GM21360 (cell line): ENCODE measurements around the gene LRRIQ4.

Experiments
- ATAC-seq: cut with Tn5 transposase; IDR thresholded peaks from one replicate; pipeline ENCODE4 v1.9.1; 2021; ENCODE audit warnings: mild to moderate bottlenecking, moderate library complexity; ENCODE audit not compliant: unreplicated experiment

LRRIQ4 gene

GRCh38 chr3:169812332-169813235, at the start of gene LRRIQ4, which contains the start of gene LRRC34:
Gene LRRIQ4, plus strand, starts transcription at chr3:169812870. Its CDS starts 9,052 bp downstream, at chr3:169821922.
Gene LRRC34, minus strand, starts transcription at chr3:169812904. Its CDS starts 356 bp downstream, at chr3:169812548.
- ATAC-seq, result peak; percentile 55

GRCh38 chr3:169764312-169764881, 48.3 kb upstream of the LRRIQ4 start:
- peak; percentile 38 for ATAC-seq

DNA sequence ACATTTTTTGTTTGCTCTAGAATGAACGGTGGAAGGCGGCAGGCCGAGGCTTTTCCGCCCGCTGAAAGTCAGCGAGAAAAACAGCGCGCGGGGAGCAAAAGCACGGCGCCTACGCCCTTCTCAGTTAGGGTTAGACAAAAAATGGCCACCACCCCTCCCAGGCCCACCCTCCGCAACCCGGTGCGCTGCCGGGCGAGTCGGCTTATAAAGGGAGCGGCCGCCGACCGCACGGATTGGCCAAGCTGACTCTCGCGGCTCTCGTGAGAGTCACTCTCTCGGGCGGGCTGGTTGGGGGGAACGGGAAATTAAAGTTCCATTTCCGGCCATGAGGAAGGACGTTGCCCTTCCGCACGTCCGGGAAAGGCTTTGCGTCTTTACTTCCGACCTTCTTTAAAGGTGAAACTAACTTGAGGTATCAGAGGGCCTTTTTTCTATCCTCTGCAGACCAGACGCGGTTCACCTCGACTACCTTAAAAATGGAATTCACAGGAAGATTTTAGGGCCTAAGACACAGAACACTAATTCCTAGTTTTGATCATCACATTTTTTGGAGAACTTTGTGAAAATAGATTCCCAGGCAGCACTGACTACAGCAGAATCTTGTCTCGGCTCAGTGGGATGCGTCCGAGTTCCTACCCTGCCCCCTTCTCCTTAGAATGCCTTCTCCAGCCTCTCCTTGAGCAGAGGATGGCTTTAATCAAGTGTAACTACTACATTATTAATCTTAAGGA, 47.6 kb upstream of the LRRIQ4 start, which contains the start of gene TERC:
TSS of gene TERC (minus strand) at position 179 of the 731 bp plus-strand sequence.
- ATAC-seq, result peak; percentile 75

DNA sequence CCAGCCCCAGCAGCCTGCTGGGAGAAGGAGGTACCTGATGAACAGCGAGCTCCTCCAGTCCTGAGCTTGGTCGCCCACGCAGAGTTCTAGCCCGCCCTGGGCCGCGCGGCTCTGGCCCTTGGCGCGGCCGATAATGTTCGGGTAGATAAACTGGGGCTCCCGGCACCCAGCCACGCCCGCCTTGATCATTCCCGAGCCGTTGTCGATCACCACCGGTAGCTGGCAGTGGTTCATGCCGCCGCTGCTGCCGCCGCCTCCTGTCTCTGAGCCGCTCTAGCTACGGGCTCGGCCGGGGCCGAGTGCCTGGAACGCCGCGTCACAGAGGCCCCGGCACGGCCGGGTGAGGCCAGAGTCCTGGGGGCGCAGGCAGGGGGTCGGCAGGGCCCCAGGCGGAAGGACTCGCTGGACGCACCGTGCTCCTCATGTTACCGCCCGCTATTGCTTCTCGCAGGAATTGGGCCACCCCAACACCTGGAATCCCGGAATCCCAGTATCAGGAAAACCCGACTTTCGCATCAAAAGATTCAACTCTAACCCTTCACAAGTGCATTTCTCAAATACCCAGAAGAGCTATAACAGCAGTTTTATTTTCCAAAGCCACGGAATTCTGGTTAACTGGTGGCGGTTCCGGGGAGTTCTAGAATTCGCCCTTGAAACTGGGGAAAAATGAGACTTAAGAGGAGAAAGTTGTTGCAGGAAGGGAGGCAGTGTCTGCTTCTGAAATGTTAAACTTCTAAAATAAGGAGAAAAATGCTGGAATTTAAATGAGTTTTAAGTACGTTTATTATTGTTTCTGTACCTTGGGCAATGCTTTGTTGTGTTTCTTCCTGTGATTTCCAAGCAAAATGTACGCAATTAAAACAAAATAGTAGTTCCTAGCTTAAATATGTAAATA, 43.1 kb upstream of the LRRIQ4 start, which contains the start of gene ACTRT3:
TSS of gene ACTRT3 (minus strand) at position 275 of the 895 bp plus-strand sequence. CDS start at position 234, 41 bp downstream.
- peak; percentile 24 for ATAC-seq

DNA sequence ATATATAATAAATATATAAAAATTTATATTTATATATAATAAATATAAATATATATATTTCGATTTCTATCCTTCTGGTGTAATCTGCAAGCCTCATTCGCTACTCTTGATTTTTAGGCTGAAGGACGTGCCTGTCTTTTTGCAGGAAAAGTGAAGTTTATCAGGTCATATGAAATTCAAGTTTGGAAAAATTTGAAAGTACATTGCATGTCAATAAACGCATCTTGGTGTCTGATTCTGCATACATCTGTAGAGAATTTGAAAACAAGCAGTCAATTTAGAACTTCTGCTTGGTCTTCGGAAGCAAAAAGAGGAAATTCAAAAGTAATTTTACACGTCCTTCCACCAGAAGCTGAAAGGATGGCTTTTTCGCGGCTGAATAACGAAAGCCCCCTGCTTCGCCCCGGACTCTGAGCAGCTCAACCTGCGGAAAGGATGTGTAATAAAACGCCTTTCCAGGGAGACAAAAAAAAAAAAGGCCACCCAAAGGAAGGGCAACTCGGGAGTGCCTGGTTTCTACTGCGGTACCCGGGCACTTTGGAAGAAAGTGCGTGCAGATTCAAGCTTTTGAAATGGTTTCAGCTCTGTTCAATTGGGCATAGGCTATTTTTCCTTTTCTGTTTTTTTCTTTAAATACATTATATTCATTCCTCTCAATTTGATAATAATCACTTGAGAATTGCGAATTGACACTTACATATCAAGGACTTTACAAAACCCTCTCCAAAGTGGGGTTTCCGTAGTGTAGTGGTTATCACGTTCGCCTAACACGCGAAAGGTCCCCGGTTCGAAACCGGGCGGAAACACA, 41.0 kb upstream of the LRRIQ4 start:
- no peak for ATAC-seq

DNA sequence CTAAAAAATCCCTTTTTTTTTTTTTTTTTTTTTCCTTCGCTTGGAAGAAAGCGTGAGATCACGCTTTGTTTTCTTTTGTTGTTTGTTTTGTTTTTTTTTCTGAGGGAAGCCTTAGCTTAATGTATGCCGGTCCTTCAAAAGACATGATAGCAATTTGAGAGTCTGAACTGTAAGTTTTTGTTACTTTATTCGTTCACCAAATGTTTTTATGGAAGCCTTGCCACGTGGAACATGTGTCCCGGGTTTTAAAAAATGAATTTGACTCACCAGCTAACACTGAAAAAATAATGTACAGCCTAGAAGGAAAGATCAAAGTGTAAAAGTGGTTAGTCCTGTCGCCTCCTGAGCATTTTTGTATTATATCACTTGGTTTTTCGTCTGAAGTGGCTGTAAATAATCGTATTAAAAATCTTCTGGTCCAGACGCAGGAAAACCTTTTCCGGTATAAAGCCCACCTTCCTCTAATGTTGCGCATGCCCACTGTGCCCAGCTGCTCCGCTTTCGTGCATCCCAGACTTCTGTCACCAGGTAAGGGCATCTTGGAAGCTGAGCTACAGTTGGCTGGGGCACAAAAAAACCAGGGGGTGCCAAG, 40.3 kb upstream of the LRRIQ4 start:
- ATAC-seq, result peak; percentile 13

- peak; percentile 74 for ATAC-seq
Measured at GRCh38 chr3:169772897-169773816, 39.5 kb upstream of the LRRIQ4 start, which contains the start of gene MYNN. Gene MYNN, plus strand, starts transcription at chr3:169773396. Its CDS starts 900 bp downstream, at chr3:169774296.

GRCh38 chr3:169774186-169774585, 38.5 kb upstream of the LRRIQ4 start:
- ATAC-seq, result no peak

DNA sequence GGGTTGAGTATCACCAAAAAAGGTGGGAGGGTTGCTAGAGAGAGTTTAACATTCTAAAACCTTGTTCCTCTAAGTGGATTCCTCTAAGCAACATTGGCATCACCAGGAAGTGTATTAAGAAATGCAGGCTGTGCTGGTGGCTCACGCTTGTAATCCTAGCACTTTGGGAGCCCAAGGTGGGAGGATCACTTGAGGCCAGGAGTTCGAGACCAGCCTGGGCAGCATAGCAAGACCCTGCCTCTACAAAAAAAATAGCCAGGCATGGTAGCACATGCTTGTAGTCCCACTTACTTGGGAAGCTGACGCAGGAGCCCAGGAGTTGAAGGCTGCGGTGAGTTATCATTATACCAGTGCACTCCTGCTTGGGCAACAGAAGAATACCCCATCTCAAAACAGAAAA, 34.8 kb upstream of the LRRIQ4 start:
- no peak for ATAC-seq

DNA sequence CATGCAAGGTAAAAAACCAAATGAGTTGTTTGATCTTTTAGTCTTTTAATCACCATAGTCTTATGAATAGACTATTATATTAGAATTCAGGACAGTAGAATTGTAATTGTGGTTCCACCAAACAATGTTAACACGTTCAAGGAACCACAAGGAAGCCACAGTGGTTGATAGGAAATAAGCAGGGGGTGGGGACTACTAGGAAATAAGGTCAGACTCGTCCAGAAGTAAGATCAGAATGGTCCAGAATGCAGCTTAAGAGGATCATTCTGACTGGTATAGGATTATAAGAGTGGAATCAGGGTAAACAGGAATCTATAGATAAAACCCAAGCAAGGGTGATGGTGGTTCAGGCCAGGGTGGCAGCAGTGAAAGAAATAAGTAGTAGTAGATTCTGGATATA, 31.9 kb upstream of the LRRIQ4 start:
- no peak for ATAC-seq

DNA sequence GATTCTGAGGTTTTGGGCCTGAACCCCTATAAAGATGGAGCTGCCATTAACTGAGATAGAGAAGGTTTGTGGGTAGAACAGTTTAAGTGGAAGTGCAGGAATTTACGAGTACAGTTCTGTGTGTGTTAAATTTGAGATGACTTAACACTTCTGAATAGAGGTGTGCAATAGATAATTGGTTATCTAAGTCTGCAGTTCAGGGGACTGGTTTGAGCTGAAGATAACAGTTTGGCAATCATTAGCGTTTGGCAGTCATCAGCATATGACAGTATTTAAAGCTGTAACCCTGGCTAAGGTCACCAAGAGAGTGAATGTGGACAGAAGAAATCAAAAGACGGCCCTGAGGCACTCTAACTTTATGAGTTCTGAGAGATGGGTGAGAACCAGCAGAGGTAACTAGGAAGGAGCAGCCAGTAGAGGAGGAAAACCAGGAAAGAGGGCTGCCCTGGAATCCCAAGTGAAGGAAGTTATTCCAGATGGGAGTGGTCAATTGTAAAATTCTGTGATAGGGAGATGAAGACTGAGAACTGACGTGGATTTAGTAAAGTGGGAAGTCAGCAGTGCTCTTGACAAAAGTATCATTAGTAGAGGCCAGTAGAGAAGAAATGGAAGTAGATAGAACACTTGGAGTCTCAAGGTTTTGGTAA, 31.3 kb upstream of the LRRIQ4 start:
- no peak for ATAC-seq

GRCh38 chr3:169787120-169787519, 25.6 kb upstream of the LRRIQ4 start:
- no peak for ATAC-seq

- no peak for ATAC-seq
Measured at GRCh38 chr3:169787791-169788190, 24.9 kb upstream of the LRRIQ4 start.

GRCh38 chr3:169790219-169790618, 22.5 kb upstream of the LRRIQ4 start:
- ATAC-seq, result no peak

DNA sequence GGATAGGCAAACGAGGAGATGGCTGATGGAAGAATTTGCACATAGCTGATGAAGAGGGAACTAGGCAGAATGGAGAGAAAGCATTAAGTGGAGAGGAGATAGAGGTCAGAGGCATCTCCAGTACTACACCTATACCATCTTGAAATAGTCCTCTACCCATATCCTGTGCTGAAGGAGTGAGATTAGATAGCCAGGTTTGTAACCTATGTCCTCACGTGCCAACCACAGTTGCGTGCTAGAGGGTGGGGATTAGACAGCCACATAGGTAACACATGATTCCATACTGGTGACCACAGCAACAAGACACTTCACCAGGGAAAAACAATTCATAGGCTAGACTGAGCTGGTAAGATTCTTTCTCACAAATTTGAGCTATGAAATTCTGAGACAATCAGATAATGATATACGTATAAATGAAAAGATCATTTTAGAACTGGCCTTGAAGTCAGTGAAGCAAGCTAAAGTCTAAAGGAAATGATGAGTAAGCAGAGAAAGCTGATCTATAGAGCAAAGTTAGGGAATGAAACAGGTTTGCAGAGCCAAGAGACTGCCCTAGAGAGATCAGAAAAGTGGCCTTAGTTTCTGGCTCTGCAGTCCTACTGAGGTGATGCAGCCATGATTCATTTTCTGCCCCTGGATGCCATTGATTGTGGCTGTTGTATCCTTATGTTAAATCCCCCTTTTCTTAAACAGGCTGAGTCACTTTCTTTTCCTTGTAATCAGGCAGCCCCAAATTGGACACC, 21.8 kb upstream of the LRRIQ4 start:
- ATAC-seq, result no peak

- no peak for ATAC-seq
Measured at GRCh38 chr3:169792359-169792758, 20.3 kb upstream of the LRRIQ4 start.

- ATAC-seq, result no peak
Measured at GRCh38 chr3:169804681-169805080, 8.0 kb upstream of the LRRIQ4 start.
